Adrenal gland (tissue), 12 donors: Measurements from ENCODE around the gene MCAM. TPM values are rescaled to one million over a fixed set of nuclear protein-coding genes. Genes with fewer than 3 reads are reported as not detected.

ENCODE experiments used
- DNase-seq, 7 donors: peaks; one replicate each; pipeline ENCODE4 v3.0.0-alpha.2; 2019 to 2020
- H3K27ac ChIP-seq, 5 donors: fragments of 200-600 bp; sonication (generic) in 4 of 5; 1 replicate in 3 of 5; 2 replicates in 2 of 5; pipeline versions ENCODE4 v1.5.1 to v1.8.0; 2016 to 2020; ENCODE audit warnings: mild to moderate bottlenecking in 1 of 5
- H3K27me3 ChIP-seq: fragments of 200-600 bp; 2 replicates; pipeline ENCODE4 v1.8.0; 2021
- H3K36me3 ChIP-seq, 2 donors: fragments of 200-600 bp; replicated peaks in 1 of 2; 1 replicate in 1 of 2; 2 replicates in 1 of 2; pipeline versions ENCODE4 v1.5.1 to v1.8.0; 2018 to 2022
- H3K4me1 ChIP-seq, 2 donors: fragments of 200-600 bp; replicated peaks in 1 of 2; 1 replicate in 1 of 2; 2 replicates in 1 of 2; pipeline versions ENCODE4 v1.5.1 to v1.8.0; 2018 to 2021
- H3K4me3 ChIP-seq, 4 donors: fragments of 200-600 bp; sonication (generic) in 3 of 4; one replicate each; pipeline ENCODE4 v1.5.1; 2016 to 2018
- H3K9me3 ChIP-seq, 3 donors: fragments of 200-600 bp; sonication (generic) in 1 of 3; replicated peaks in 1 of 3; 1 replicate in 2 of 3; 2 replicates in 1 of 3; pipeline versions ENCODE4 v1.5.1 to v1.8.0; 2016 to 2021
- POLR2A ChIP-seq, 2 donors: fragments of 450-650 bp; IDR thresholded peaks; one replicate each; pipeline ENCODE4 v1.6.1; 2017; ENCODE audit warnings: antibody characterized with exemption in 2 of 2, mild to moderate bottlenecking in 2 of 2, moderate library complexity in 1 of 2
- WGBS, 4 donors: extraction: QIAGEN DNeasy Blood & Tissue Kit in 2 of 4; methylation state at CpG; one replicate each; pipeline versions ENCODE4 v1.1.5 to v1.1.7; 2013 to 2017; 5-methylcytosine and 5-hydroxymethylcytosine counted together
- intact Hi-C, 2 donors: fragments of 100-400 bp; cut with DNase I; formaldehyde crosslinking; loops; one replicate each; pipeline versions ENCODE4 v1.14.1 to v1.15.0; 2022 to 2023
- polyA plus RNA-seq, 3 donors: library from polyadenylated mRNA; stranded (reverse); fragments of 200-250 nt in 2 of 3; fragments of 350-450 nt in 1 of 3; fragmentation: Illumina TruSeq in 1 of 3; extraction: RNeasy Lipid Tissue Mini Kit (QIAGEN cat#74804) in 1 of 3; gene quantifications; one replicate each; pipeline ENCODE4 v1.2.3, GENCODE V29; 2013 to 2014
- total RNA-seq, 9 donors: library from RNA; depleted of rRNA in 4 of 9; stranded (reverse); fragments of >200 nt in 4 of 9; fragments of 120-200 nt in 1 of 9; fragmentation: NEBNext Ultra II Directional in 1 of 9; extraction: Animal tissue kit (Norgen Biotek cat#: 25700) in 1 of 9; gene quantifications; one replicate each; pipeline versions ENCODE4 v1.1.0 to v1.2.4, GENCODE V29; 2013 to 2023
- TF ChIP-seq, protein P1 (sequence below), 6 experiments: fragments of 450-650 bp in 4 of 6; fragments of 200-600 bp in 2 of 6; sonication (generic) in 1 of 6; IDR thresholded peaks; 1 replicate in 5 of 6; 2 replicates in 1 of 6; pipeline versions ENCODE4 v1.5.1 to v1.8.0; 2016 to 2021; ENCODE audit warnings: antibody characterized with exemption in 6 of 6, mild to moderate bottlenecking in 2 of 6, moderate library complexity in 1 of 6
- donor health status: healthy with polysubstance abuse.
- donor health status: Bipolar disorder and iron deficiency.
- donor health status: DM: yes; HTN: yes; CAD: no.
- donor health status: DM: no; HTN: no; CAD: no.
- donor health status: DM: no; HTN: no; CAD: no.
- donor health status: DM: yes; HTN: yes; CAD: no.

MCAM gene
- total and polyA plus RNA-seq, 12 donors, result 12.1 to 143 (median 32.1) TPM

DNA sequence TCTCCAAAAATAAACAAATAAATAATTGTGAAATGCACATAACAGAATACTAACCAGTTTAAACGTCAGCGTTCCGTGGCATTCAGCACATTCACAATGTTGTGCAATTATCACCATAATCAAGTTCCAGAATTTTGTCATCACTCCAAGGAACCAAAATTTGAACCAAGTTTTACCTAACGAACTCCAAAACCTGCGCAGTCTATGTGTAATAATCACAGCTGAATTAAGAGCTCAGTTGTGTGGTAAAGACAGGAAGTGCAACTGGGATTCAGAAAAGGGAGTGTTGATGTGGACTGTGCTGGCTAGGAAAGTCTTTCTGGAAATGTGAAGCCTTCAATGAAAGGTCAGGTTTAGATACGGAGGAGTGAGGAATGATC is 5.4 kb upstream of the MCAM start:
- no peak for TF ChIP-seq POLR2A (IDR thresholded peaks at IDR 0.05)
- TF ChIP-seq, protein P1, sequence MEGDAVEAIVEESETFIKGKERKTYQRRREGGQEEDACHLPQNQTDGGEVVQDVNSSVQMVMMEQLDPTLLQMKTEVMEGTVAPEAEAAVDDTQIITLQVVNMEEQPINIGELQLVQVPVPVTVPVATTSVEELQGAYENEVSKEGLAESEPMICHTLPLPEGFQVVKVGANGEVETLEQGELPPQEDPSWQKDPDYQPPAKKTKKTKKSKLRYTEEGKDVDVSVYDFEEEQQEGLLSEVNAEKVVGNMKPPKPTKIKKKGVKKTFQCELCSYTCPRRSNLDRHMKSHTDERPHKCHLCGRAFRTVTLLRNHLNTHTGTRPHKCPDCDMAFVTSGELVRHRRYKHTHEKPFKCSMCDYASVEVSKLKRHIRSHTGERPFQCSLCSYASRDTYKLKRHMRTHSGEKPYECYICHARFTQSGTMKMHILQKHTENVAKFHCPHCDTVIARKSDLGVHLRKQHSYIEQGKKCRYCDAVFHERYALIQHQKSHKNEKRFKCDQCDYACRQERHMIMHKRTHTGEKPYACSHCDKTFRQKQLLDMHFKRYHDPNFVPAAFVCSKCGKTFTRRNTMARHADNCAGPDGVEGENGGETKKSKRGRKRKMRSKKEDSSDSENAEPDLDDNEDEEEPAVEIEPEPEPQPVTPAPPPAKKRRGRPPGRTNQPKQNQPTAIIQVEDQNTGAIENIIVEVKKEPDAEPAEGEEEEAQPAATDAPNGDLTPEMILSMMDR (IDR thresholded peaks at IDR 0.05), result peak in 1 of 6 experiments; percentile 21
- H3K4me1 ChIP-seq, result peaks cover 9 to 27% of the 10 kb centered on the region in 2 donors
- intact Hi-C loops, result loop anchor here in 1 of 2 donors (5.0 kb wide), 1 partner anchor 120 kb away; no protein-coding TSS in a partner anchor
- H3K27ac ChIP-seq, result no peak overlapping the region
- H3K27me3 ChIP-seq, result no peaks in the 10 kb centered on the region
- H3K4me3 ChIP-seq, result no peak overlapping the region
- 54 to 64% (median 59%) methylated on average over 6 of the region's 6 CpGs for WGBS, 4 donors
- H3K9me3 ChIP-seq, result no peaks in the 10 kb centered on the region
- no peaks in the 10 kb centered on the region for H3K36me3 ChIP-seq
- DNase-seq, result no peak

- H3K36me3 ChIP-seq, result no peaks in the 10 kb centered on the region
- H3K9me3 ChIP-seq, result no peaks in the 10 kb centered on the region
- no peak for TF ChIP-seq POLR2A (IDR thresholded peaks at IDR 0.05)
- TF ChIP-seq, protein P1 (IDR thresholded peaks at IDR 0.05), result no peak
- peaks cover 4% of the 10 kb centered on the region for H3K27me3 ChIP-seq
- peaks cover 18 to 38% of the 10 kb centered on the region in 2 donors for H3K4me1 ChIP-seq
- intact Hi-C loops, result loop anchor here in 1 of 2 donors (5.0 kb wide), 1 partner anchor 119 kb away; no protein-coding TSS in a partner anchor
- peak in 5 of 7 donors; percentile 32 to 62 (median 40) for DNase-seq
- WGBS, 4 donors, result 6 to 14% (median 10%) methylated on average over 11 to 60 of the region's 60 CpGs
- H3K27ac ChIP-seq, result peak overlapping the region in 3 of 5 donors; percentile 9 to 84 (median 69)
- peak overlapping the region in 2 of 4 donors; percentile 10 to 61 for H3K4me3 ChIP-seq
Observed at GRCh38 chr11:119320776-119321524, 4.0 kb upstream of the MCAM start.

GRCh38 chr11:119320240-119320775 is 3.4 kb upstream of the MCAM start:
- no peaks in the 10 kb centered on the region for H3K36me3 ChIP-seq
- TF ChIP-seq, protein P1 (IDR thresholded peaks at IDR 0.05), result no peak
- no peak for TF ChIP-seq POLR2A (IDR thresholded peaks at IDR 0.05)
- peak overlapping the region in 1 of 4 donors; percentile 61 for H3K4me3 ChIP-seq
- H3K27me3 ChIP-seq, result peaks cover 4% of the 10 kb centered on the region
- no peaks in the 10 kb centered on the region for H3K9me3 ChIP-seq
- WGBS, 4 donors, result 49 to 56% (median 53%) methylated on average over 17 of the region's 17 CpGs
- peak overlapping the region in 2 of 5 donors; percentile 69 to 84 for H3K27ac ChIP-seq
- peaks cover 20 to 45% of the 10 kb centered on the region in 2 donors for H3K4me1 ChIP-seq
- peak in 3 of 7 donors; percentile 25 to 61 (median 34) for DNase-seq
- intact Hi-C loops, result loop anchor here in 1 of 2 donors (5.0 kb wide), 1 partner anchor 118 kb away; no protein-coding TSS in a partner anchor

DNA sequence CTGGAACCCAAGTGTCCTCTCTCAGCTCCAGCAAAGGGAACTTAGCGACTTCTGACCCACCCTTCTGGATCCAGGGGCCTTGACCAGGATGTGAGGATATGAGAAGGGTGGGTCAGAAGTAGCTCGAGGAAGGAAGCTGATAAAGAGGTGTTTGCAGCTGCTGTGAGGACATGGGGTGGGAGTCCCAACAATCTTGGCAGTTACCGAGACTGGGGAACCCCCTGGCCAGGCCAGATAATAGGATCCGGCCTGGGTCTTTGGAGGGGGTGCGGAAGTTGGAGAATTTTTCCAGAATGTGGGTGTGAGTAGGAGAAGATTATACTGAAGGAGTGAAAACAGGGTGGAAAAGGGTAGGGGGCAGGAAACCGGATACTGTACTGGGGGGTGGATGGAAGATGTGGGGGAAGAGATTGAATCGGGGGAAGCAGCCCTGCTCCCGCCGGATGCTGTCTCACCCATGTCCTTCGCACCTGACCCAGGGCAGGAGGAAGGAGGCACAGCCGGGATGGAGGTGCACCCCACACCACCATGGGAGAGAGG is 2.8 kb upstream of the MCAM start:
- Histone ChIP-seq H3K4me3 (no peak overlapping the region), H3K9me3 (no peaks in the 10 kb centered on the region), H3K4me1 (peaks cover 20 to 46% of the 10 kb centered on the region in 2 donors), H3K27ac (peak overlapping the region in 3 of 5 donors; percentile 31 to 84 (median 68)), H3K27me3 (peaks cover 4% of the 10 kb centered on the region), H3K36me3 (no peaks in the 10 kb centered on the region)
- TF ChIP-seq, protein P1 (IDR thresholded peaks at IDR 0.05), result no peak
- no peak for TF ChIP-seq POLR2A (IDR thresholded peaks at IDR 0.05)
- intact Hi-C loops, result loop anchor here in 1 of 2 donors (5.0 kb wide), 1 partner anchor 117 kb away; no protein-coding TSS in a partner anchor
- DNase-seq, result peak in 1 of 7 donors; percentile 52
- 61 to 72% (median 67%) methylated on average over 11 of the region's 11 CpGs for WGBS, 4 donors
